ENCODE data around the gene HNRNPL. TPM values are rescaled to one million over a fixed set of nuclear protein-coding genes. Genes with fewer than 3 reads are reported as not detected.

HNRNPL gene
- total and polyA plus RNA-seq, 10 of the 15 experiments (the other 5 are each of a cell fraction or from before 2014, with no cell fraction given) = 32.5 to 512 (median 306) TPM

GRCh38 chr19:38898788-38899446 lies 49.1 kb upstream of the HNRNPL start:
- Histone ChIP-seq H3K36me3 (ENCODE audit: control insufficient read depth in 2 of 2, insufficient read depth in 2 of 2, low read length in 1 of 2) (no peaks in the 10 kb centered on the region), H3K4me2 (ENCODE audit: control insufficient read depth, insufficient read depth) (peak overlapping the region; percentile 98), H2AFZ (ENCODE audit: control insufficient read depth, low read depth, low read length) (peak overlapping the region; percentile 93), H3K79me2 (ENCODE audit: control insufficient read depth, insufficient read depth, low read length) (peaks cover 22% of the 10 kb centered on the region), H3K9me3 (replicated peaks; ENCODE audit: control insufficient read depth, insufficient read depth, low read length) (no peaks in the 10 kb centered on the region; the same call in 2 of the 3 replicates), H3K4me1 (ENCODE audit: control insufficient read depth, insufficient read depth, low read length) (peaks cover 5% of the 10 kb centered on the region), H3K27ac (ENCODE audit: control insufficient read depth, insufficient read depth) (peak overlapping the region; percentile 57), H3K27me3 (replicated peaks in 1 of 2; ENCODE audit: control insufficient read depth in 2 of 2, insufficient read depth in 2 of 2, low read length in 1 of 2) (no peaks in the 10 kb centered on the region), H3K9ac (ENCODE audit: control insufficient read depth, insufficient read depth, low read length) (peak overlapping the region; percentile 75), H4K20me1 (ENCODE audit: control insufficient read depth, insufficient read depth) (no peaks in the 10 kb centered on the region), H3K4me3 (peak overlapping the region; percentile 78)
- in situ Hi-C loops (cut with MboI) (no loop called here), intact Hi-C loops (cut with micrococcal nuclease; ENCODE audit: unreplicated experiment) (loop anchor here (1.0 to 2.0 kb wide), 2 partner anchors 20 to 49 kb away; partner anchors contain the start of gene RINL)
- POLR2A ChIA-PET = no interaction called here
- no peak for FAIRE-seq
- no peak for DNase-seq (ENCODE audit: low read depth, low spot score)
- WGBS (ENCODE audit: insufficient coverage, insufficient replicate concordance, low lambda C conversion rate, missing lambda C conversion rate) = 13% methylated on average over 25 of the region's 25 CpGs
- CTCF ChIA-PET = interaction anchor here (0.6 kb wide), 1 partner anchor 35 kb away, joined by 3 read pairs; no protein-coding TSS in a partner anchor
- RAD21 ChIA-PET (ENCODE audit: unreplicated experiment) = no interaction called here
- peak; percentile 4 for ATAC-seq
- SMC1A ChIA-PET (ENCODE audit: uncharacterized antibody, unreplicated experiment) = no interaction called here
- BruUV-seq (replicated peaks) = TSS peak; percentile 54
- TF ChIP-seq BRCA1 (IDR thresholded peaks at IDR 0.05; ENCODE audit: low read depth, low read length) = 0 out of 2 replicates have a peak, but pooled peaks have one; percentile 5
- TF ChIP-seq TCF3 (IDR thresholded peaks at IDR 0.05; ENCODE audit: borderline replicate concordance, insufficient read depth, low read depth, low read length) = no peak
- TF ChIP-seq BACH1 (IDR thresholded peaks at IDR 0.05; ENCODE audit: borderline replicate concordance) = no peak
- TF ChIP-seq ZNF207 (IDR thresholded peaks at IDR 0.05; ENCODE audit: borderline replicate concordance) = 0 out of 2 replicates have a peak, but pooled peaks have one; percentile 37
- TF ChIP-seq BCL11A (IDR thresholded peaks at IDR 0.05; ENCODE audit: low read depth, low read length) = no peak
- TF ChIP-seq PAX5 (IDR thresholded peaks at IDR 0.05; ENCODE audit: borderline replicate concordance, low read depth, low read length) = no peak
- TF ChIP-seq ATF3 (IDR thresholded peaks at IDR 0.05; ENCODE audit: borderline replicate concordance, extremely low read depth, low read depth, low read length) = no peak
- no peak for TF ChIP-seq ZBTB4 (CRISPR knock-in tag; IDR thresholded peaks at IDR 0.05)
- TF ChIP-seq ETV6 (conservative IDR thresholded peaks at IDR 0.05 in 1 of 2, IDR thresholded peaks at IDR 0.05 in 1 of 2; ENCODE audit: borderline replicate concordance in 1 of 2, low read depth in 1 of 2) = no peak
- TF ChIP-seq ESRRA (IDR thresholded peaks at IDR 0.05; ENCODE audit: low read length) = no peak
- no peak for TF ChIP-seq E2F4 (IDR thresholded peaks at IDR 0.05; ENCODE audit: low read depth, low read length)
- no peak for TF ChIP-seq YBX1 (IDR thresholded peaks at IDR 0.05)
- TF ChIP-seq RUNX3 (IDR thresholded peaks at IDR 0.05; ENCODE audit: low read length) = no peak
- peak; percentile 42; the same call in 1 of the 2 replicates for TF ChIP-seq DPF2 (IDR thresholded peaks at IDR 0.05)
- no peak for TF ChIP-seq ZNF384 (IDR thresholded peaks at IDR 0.05; ENCODE audit: borderline replicate concordance, low read depth, low read length)
